NOMO-1 treated with dmso at 0.1 percent for 144 hours (cell line): ENCODE measurements around the gene BSN.

Source experiments
- DNase-seq: peaks from one replicate; lab custom pipeline; 2025; ENCODE audit not compliant: unreplicated experiment; lab: John Stamatoyannopoulos, UW

BSN gene

GRCh38 chr3:49714728-49715550, 160.7 kb downstream of the BSN start:
- DNase-seq, result no peak

GRCh38 chr3:49715611-49716121, 161.4 kb downstream of the BSN start:
- DNase-seq, result no peak

- DNase-seq, result no peak
These were observed 161.9 kb downstream of the BSN start for GRCh38 chr3:49716169-49716568.

GRCh38 chr3:49716691-49717210, 162.5 kb downstream of the BSN start:
- no peak for DNase-seq

- DNase-seq, result no peak
These were observed 163.1 kb downstream of the BSN start for GRCh38 chr3:49717211-49717958.

- DNase-seq, result no peak
These were observed 163.9 kb downstream of the BSN start for GRCh38 chr3:49717959-49718857.

GRCh38 chr3:49718858-49719213, 164.6 kb downstream of the BSN start:
- DNase-seq, result no peak

GRCh38 chr3:49719214-49719884, 165.1 kb downstream of the BSN start, which contains the start of gene AMIGO3:
Gene AMIGO3 (minus strand): TSS chr3:49719684. CDS start chr3:49719465, 219 bp downstream.
- DNase-seq, result peak; percentile 73
